ENCODE results near the gene CTNND2.

CTNND2 gene

DNA sequence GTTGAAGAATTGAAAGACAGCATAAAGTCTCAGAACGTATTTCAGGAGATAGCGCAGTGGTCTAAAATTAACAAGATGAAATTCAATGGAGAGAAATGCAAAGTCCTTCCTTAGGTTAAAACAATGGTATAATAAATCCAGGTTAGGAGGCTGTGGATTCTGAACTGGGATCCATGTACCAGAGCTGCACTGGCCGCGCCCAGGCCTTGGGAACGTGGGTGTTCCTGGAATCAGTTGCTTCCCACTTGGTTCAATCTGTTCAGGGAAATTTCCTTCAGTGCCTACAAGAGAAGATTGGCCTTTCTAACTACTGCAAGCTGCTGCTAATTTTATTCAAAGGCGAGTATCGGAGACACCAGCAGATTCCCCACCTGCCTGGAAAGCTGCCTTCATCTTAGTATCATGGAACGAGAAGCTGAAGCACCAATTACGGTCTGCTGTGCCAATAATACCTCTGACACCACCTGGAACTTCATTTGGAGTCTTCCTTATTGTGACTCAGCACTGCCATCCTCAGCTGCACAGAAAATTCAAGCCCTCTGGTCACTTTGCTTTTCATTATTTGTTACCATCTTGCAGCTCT, 14.3 kb upstream of the CTNND2 start:
- no peak overlapping the region for H3K4me3 ChIP-seq (ENCODE audit: insufficient read length, low read depth)
- DNase-seq (ENCODE audit: low read depth, low spot score) = no peak
- H3K9ac ChIP-seq (ENCODE audit: insufficient read length, low read depth) = no peak overlapping the region
- TF ChIP-seq ZNF274 (IDR thresholded peaks at IDR 0.05; ENCODE audit: low read depth, low read length) (no peak), YY1 (IDR thresholded peaks at IDR 0.05; ENCODE audit: insufficient read depth, insufficient read length) (no peak), SUZ12 (IDR thresholded peaks at IDR 0.05; ENCODE audit: extremely low read depth, insufficient read depth, insufficient read length) (no peak)
- H3K9me3 ChIP-seq (ENCODE audit: insufficient read depth, low read length) = no peaks in the 10 kb centered on the region
- no peaks in the 10 kb centered on the region for H3K27me3 ChIP-seq (ENCODE audit: insufficient read depth, insufficient read length)
- H3K4me1 ChIP-seq (ENCODE audit: insufficient read depth, insufficient read length) = no peaks in the 10 kb centered on the region
- H3K36me3 ChIP-seq (ENCODE audit: insufficient read depth, insufficient read length, low read length) = no peaks in the 10 kb centered on the region

DNA sequence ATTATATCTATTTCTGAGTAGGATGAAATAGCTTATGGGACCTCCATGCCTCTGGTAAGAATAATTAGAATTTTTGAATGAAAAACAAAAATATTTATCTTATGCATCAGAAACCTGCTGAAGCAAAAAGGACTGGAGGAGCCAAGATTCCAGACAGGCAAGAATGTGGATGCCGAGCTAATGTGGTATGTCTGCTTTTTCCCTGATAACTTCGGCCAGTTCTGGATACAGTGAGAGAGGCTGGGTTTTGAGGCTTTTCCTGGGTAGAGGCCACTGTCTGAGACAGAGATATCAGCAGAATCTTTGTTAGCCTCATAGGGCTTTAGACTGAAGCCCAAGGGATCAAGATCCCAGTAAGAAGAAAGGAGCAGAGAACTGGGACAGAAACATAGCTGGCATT, 5.2 kb upstream of the CTNND2 start:
- no peak overlapping the region for H3K4me3 ChIP-seq (ENCODE audit: insufficient read length, low read depth)
- H3K27me3 ChIP-seq (ENCODE audit: insufficient read depth, insufficient read length) = peaks cover 16% of the 10 kb centered on the region
- no peaks in the 10 kb centered on the region for H3K4me1 ChIP-seq (ENCODE audit: insufficient read depth, insufficient read length)
- TF ChIP-seq YY1 (IDR thresholded peaks at IDR 0.05; ENCODE audit: insufficient read depth, insufficient read length) (no peak), SUZ12 (IDR thresholded peaks at IDR 0.05; ENCODE audit: extremely low read depth, insufficient read depth, insufficient read length) (no peak), ZNF274 (IDR thresholded peaks at IDR 0.05; ENCODE audit: low read depth, low read length) (no peak)
- no peak overlapping the region for H3K9ac ChIP-seq (ENCODE audit: insufficient read length, low read depth)
- H3K36me3 ChIP-seq (ENCODE audit: insufficient read depth, insufficient read length, low read length) = no peaks in the 10 kb centered on the region
- DNase-seq (ENCODE audit: low read depth, low spot score) = no peak
- no peaks in the 10 kb centered on the region for H3K9me3 ChIP-seq (ENCODE audit: insufficient read depth, low read length)

DNA sequence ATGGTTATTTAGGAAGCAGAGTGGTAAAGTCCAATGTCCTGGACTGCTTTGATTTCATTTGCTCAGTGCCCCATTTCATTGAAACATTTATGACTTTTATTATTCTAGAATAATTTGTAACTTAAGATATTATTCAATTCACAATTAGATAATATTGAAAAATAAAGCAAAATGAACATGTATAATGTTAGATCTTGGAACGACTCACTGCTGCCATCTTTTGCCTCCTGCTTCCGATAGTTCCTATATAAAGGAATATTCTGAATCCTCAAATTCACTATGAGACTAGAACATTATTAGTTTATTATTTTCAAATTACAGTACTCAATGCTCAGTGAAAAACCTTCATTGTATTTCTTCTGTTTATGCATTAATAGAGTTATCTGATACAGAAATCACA, 2.3 kb upstream of the CTNND2 start:
- Histone ChIP-seq H3K9ac (ENCODE audit: insufficient read length, low read depth) (no peak overlapping the region), H3K4me3 (ENCODE audit: insufficient read length, low read depth) (no peak overlapping the region), H3K4me1 (ENCODE audit: insufficient read depth, insufficient read length) (no peaks in the 10 kb centered on the region), H3K27me3 (ENCODE audit: insufficient read depth, insufficient read length) (peaks cover 38% of the 10 kb centered on the region), H3K36me3 (ENCODE audit: insufficient read depth, insufficient read length, low read length) (no peaks in the 10 kb centered on the region), H3K9me3 (ENCODE audit: insufficient read depth, low read length) (no peaks in the 10 kb centered on the region)
- DNase-seq (ENCODE audit: low read depth, low spot score) = no peak
- TF ChIP-seq SUZ12 (IDR thresholded peaks at IDR 0.05; ENCODE audit: extremely low read depth, insufficient read depth, insufficient read length) (no peak), ZNF274 (IDR thresholded peaks at IDR 0.05; ENCODE audit: low read depth, low read length) (no peak), YY1 (IDR thresholded peaks at IDR 0.05; ENCODE audit: insufficient read depth, insufficient read length) (no peak)

DNA sequence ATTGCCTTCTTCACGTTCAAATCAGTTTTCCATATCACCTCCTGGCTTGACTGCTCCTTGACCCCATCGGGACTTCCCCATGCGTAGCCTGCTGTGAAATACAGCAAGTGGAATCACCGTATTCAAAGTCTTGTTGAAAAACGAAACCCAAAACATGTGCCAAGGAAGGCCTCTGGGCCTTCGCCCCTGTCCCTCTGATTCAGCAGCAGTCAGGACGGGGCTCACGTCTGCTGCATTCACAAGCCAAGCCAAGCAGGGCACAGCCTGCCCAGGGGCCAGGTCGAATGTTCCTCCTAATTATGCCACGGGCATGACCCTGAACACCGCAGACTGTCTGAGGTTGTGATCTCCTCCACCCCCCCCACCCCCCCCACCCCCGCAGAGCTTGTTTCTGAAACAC, 960 bp upstream of the CTNND2 start:
- Histone ChIP-seq H3K27me3 (ENCODE audit: insufficient read depth, insufficient read length) (peaks cover 40% of the 10 kb centered on the region), H3K36me3 (ENCODE audit: insufficient read depth, insufficient read length, low read length) (no peaks in the 10 kb centered on the region), H3K9ac (ENCODE audit: insufficient read length, low read depth) (no peak overlapping the region), H3K9me3 (ENCODE audit: insufficient read depth, low read length) (no peaks in the 10 kb centered on the region), H3K4me1 (ENCODE audit: insufficient read depth, insufficient read length) (no peaks in the 10 kb centered on the region), H3K4me3 (ENCODE audit: insufficient read length, low read depth) (no peak overlapping the region)
- DNase-seq (ENCODE audit: low read depth, low spot score) = no peak
- TF ChIP-seq ZNF274 (IDR thresholded peaks at IDR 0.05; ENCODE audit: low read depth, low read length) (no peak), SUZ12 (IDR thresholded peaks at IDR 0.05; ENCODE audit: extremely low read depth, insufficient read depth, insufficient read length) (no peak), YY1 (IDR thresholded peaks at IDR 0.05; ENCODE audit: insufficient read depth, insufficient read length) (no peak)

DNA sequence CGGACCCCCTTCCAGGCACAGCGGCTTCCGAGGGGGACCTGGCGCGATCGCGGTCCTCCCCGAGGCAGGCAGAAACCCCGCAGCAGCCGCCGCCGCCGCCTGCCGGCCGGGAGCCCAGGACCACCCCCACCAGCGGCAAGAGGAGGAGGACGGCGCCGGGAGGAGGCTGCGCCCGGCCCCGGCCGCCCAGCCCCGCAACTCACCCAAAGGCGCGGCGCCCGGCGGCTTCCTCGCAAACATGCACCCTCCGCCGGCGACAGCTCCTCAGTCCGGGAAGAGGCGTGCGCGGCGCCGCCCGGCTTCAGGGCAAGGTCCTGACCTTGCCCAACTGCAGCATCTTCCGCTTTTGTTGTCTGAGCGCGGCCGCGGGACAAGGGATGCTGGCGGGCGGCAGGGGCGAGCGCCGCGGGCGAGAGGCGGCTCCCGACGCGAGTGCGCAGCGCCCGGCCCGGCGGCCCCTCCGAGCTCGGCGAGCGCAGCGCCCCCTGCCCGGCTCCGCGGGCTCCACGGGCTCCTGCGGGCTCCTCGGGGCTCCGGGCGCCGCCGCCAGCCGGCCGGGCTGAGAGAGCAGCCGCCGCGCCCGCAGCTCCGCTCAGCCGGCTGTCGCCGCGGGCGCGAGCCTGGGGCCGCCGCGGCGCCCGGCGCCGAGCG, 507 bp downstream of the CTNND2 start:
- no peaks in the 10 kb centered on the region for H3K36me3 ChIP-seq (ENCODE audit: insufficient read depth, insufficient read length, low read length)

DNA sequence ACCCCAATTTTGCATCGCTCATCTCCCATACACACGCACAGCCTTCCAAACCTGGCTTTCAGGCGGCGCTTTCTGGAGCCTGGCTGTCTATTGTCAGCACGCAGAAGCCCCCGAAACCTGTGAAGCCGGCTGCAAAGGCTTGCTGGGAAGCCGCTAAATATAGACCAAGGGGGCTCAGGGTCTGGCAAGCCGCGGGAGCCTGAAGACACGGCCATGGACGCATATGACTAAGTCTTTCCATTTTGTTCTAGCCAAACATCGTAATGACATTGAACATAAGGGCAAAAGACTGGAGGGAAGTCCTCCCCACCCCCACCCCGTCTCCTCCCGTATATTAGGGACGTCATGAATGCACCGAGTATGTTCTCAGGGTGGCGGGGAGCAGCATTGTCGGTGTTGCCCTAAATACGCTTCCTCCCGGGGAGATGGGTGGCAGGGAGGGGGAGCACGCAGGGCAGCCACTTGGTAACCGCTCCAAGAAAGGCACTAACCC, 1.1 kb downstream of the CTNND2 start:
- Histone ChIP-seq H3K4me1 (ENCODE audit: insufficient read depth, insufficient read length) (no peaks in the 10 kb centered on the region), H3K4me3 (ENCODE audit: insufficient read length, low read depth) (peak overlapping the region; percentile 55), H3K36me3 (ENCODE audit: insufficient read depth, insufficient read length, low read length) (no peaks in the 10 kb centered on the region), H3K9me3 (ENCODE audit: insufficient read depth, low read length) (no peaks in the 10 kb centered on the region), H3K27me3 (ENCODE audit: insufficient read depth, insufficient read length) (peaks cover 40% of the 10 kb centered on the region), H3K9ac (ENCODE audit: insufficient read length, low read depth) (peak overlapping the region; percentile 68)
- DNase-seq (ENCODE audit: low read depth, low spot score) = no peak
- TF ChIP-seq YY1 (IDR thresholded peaks at IDR 0.05; ENCODE audit: insufficient read depth, insufficient read length) (no peak), SUZ12 (IDR thresholded peaks at IDR 0.05; ENCODE audit: extremely low read depth, insufficient read depth, insufficient read length) (no peak), ZNF274 (IDR thresholded peaks at IDR 0.05; ENCODE audit: low read depth, low read length) (no peak)

More for the DNA sequence above, 507 bp downstream of the CTNND2 start:
- Histone ChIP-seq H3K27me3 (ENCODE audit: insufficient read depth, insufficient read length) (peaks cover 40% of the 10 kb centered on the region), H3K4me3 (ENCODE audit: insufficient read length, low read depth) (peak overlapping the region; percentile 55), H3K4me1 (ENCODE audit: insufficient read depth, insufficient read length) (no peaks in the 10 kb centered on the region), H3K9ac (ENCODE audit: insufficient read length, low read depth) (peak overlapping the region; percentile 68), H3K9me3 (ENCODE audit: insufficient read depth, low read length) (no peaks in the 10 kb centered on the region)
- no peak for DNase-seq (ENCODE audit: low read depth, low spot score)
- no peak for TF ChIP-seq ZNF274 (IDR thresholded peaks at IDR 0.05; ENCODE audit: low read depth, low read length)

DNA sequence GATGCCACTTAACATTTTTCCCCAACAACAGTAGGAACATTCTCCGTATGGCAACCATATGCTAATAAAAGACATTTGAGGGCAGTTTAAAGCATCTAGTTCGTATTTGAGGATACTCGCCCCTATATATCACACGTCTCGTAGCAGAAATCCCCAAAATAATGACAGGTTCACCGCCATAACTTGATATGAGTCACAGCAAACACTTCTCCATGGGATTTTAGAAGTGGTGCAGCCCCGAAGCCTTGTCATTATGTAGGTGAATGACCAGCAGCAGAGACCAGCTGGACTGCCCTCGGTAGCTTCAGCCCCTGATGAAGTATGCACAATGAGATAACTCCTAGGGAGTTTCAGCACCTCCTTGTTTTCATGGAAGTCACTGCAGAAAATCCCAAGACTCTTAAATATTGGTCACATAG, 2.0 kb downstream of the CTNND2 start:
- no peaks in the 10 kb centered on the region for H3K4me1 ChIP-seq (ENCODE audit: insufficient read depth, insufficient read length)
- TF ChIP-seq ZNF274 (IDR thresholded peaks at IDR 0.05; ENCODE audit: low read depth, low read length) (no peak), SUZ12 (IDR thresholded peaks at IDR 0.05; ENCODE audit: extremely low read depth, insufficient read depth, insufficient read length) (no peak), YY1 (IDR thresholded peaks at IDR 0.05; ENCODE audit: insufficient read depth, insufficient read length) (no peak)
- H3K27me3 ChIP-seq (ENCODE audit: insufficient read depth, insufficient read length) = peaks cover 40% of the 10 kb centered on the region
- no peak overlapping the region for H3K4me3 ChIP-seq (ENCODE audit: insufficient read length, low read depth)
- no peak for DNase-seq (ENCODE audit: low read depth, low spot score)
- H3K9me3 ChIP-seq (ENCODE audit: insufficient read depth, low read length) = no peaks in the 10 kb centered on the region
- no peak overlapping the region for H3K9ac ChIP-seq (ENCODE audit: insufficient read length, low read depth)
- no peaks in the 10 kb centered on the region for H3K36me3 ChIP-seq (ENCODE audit: insufficient read depth, insufficient read length, low read length)
